ENCODE results near the gene SKOR1.

GRCh38 chr15:67865766-67866165 lies 40.5 kb downstream of the SKOR1 start:
- no peak for TF ChIP-seq CTCF (IDR thresholded peaks at IDR 0.05; ENCODE audit: poor library complexity)
- TF ChIP-seq EZH2phosphoT487 (IDR thresholded peaks at IDR 0.05; ENCODE audit: low read depth, severe bottlenecking, unreplicated experiment) = no peak
